HG03280 (cell line): ENCODE results near the gene CTXN1.
A peak's percentile ranks its signal among the peaks of the same experiment; 100 is the strongest.
"Not testable (repeated sequence)": the region's sequence is repeated elsewhere in the genome, so short reads cannot be mapped to it uniquely, and the experiment has no call there.

Experiments
- ATAC-seq: cut with Tn5 transposase; IDR thresholded peaks from one replicate; pipeline ENCODE4 v1.9.1; 2021; ENCODE audit warnings: mild to moderate bottlenecking, moderate library complexity; ENCODE audit not compliant: unreplicated experiment

The CTXN1 gene

GRCh38 chr19:7947939-7948338, 22.0 kb upstream of the CTXN1 start:
- ATAC-seq = no peak

- ATAC-seq = peak; percentile 27
Measured at GRCh38 chr19:7944177-7944761, 18.3 kb upstream of the CTXN1 start.

GRCh38 chr19:7943444-7944176, 17.7 kb upstream of the CTXN1 start, which contains the start of gene TIMM44:
TSS of gene TIMM44 (minus strand) at chr19:7943666. CDS start at chr19:7943651, 15 bp downstream.
- peak; percentile 96 for ATAC-seq

GRCh38 chr19:7942981-7943443, 17.1 kb upstream of the CTXN1 start:
- ATAC-seq = no peak

GRCh38 chr19:7941895-7942596, 16.1 kb upstream of the CTXN1 start:
- ATAC-seq = no peak

GRCh38 chr19:7940841-7941240, 14.9 kb upstream of the CTXN1 start:
- no peak for ATAC-seq

- no peak for ATAC-seq
Measured at GRCh38 chr19:7934766-7935165, 8.8 kb upstream of the CTXN1 start.

- ATAC-seq = no peak
Measured at GRCh38 chr19:7933828-7934725, 8.1 kb upstream of the CTXN1 start.

GRCh38 chr19:7933411-7933810, 7.5 kb upstream of the CTXN1 start:
- ATAC-seq = no peak

GRCh38 chr19:7932930-7933300, 7.0 kb upstream of the CTXN1 start:
- no peak for ATAC-seq

GRCh38 chr19:7932276-7932929, 6.5 kb upstream of the CTXN1 start:
- ATAC-seq = no peak

GRCh38 chr19:7931221-7932061, 5.5 kb upstream of the CTXN1 start:
- ATAC-seq = no peak

GRCh38 chr19:7930765-7931164, 4.8 kb upstream of the CTXN1 start:
- ATAC-seq = no peak

- not testable (repeated sequence) for ATAC-seq
Measured at GRCh38 chr19:7930030-7930429, 4.1 kb upstream of the CTXN1 start.

GRCh38 chr19:7928741-7929701, 3.1 kb upstream of the CTXN1 start:
- no peak for ATAC-seq

- no peak for ATAC-seq
Measured at GRCh38 chr19:7928334-7928706, 2.4 kb upstream of the CTXN1 start.

GRCh38 chr19:7927605-7928333, 1.8 kb upstream of the CTXN1 start:
- ATAC-seq = no peak
